ENCODE measurements around the gene SLC13A3. TPM values are rescaled to one million over a fixed set of nuclear protein-coding genes. Genes with fewer than 3 reads are reported as not detected.

The SLC13A3 gene
- total and polyA plus RNA-seq, 2 of the 4 experiments (the other 2 are of a cell fraction), result 2.5 to 4.2 TPM

GRCh38 chr20:46602429-46602828 is 48.8 kb downstream of the SLC13A3 start:
- POLR2A ChIA-PET (ENCODE audit: unreplicated experiment), result no interaction called here

More at GRCh38 chr20:46602429-46602828, 48.8 kb downstream of the SLC13A3 start:
- Histone ChIP-seq H3K4me3 (ENCODE audit: insufficient read depth, low read depth, low read length) (no peak overlapping the region), H3K4ac (ENCODE audit: low read depth, low read length) (no peak overlapping the region), H3K9me3 (ENCODE audit: control insufficient read depth, insufficient read depth, low read length) (no peaks in the 10 kb centered on the region), H3K23ac (ENCODE audit: low read depth, low read length) (no peak overlapping the region), H4K5ac (ENCODE audit: low read depth, low read length) (no peak overlapping the region), H2AFZ (replicated peaks; ENCODE audit: low read length, poor library complexity) (no peak overlapping the region), H3K9me1 (ENCODE audit: insufficient read depth, low read length) (no peaks in the 10 kb centered on the region), H2AK5ac (ENCODE audit: low read depth, low read length) (no peak overlapping the region), H4K91ac (ENCODE audit: insufficient read depth, low read depth, low read length) (no peak overlapping the region), H3K4me2 (ENCODE audit: low read depth, low read length) (no peak overlapping the region), H2BK5ac (ENCODE audit: low read depth, low read length, poor library complexity, severe bottlenecking) (no peak overlapping the region), H2AK9ac (replicated peaks; ENCODE audit: low read depth, low read length, poor library complexity) (no peak overlapping the region), H3K14ac (replicated peaks; ENCODE audit: low read depth, low read length) (no peak overlapping the region), H2BK120ac (ENCODE audit: low read depth, low read length) (no peak overlapping the region), H4K8ac (ENCODE audit: low read depth in 2 of 2, low read length in 2 of 2) (no peak overlapping the region), H2BK15ac (ENCODE audit: low read depth, low read length) (no peak overlapping the region), H3K27me3 (ENCODE audit: control insufficient read depth, insufficient read depth, low read length) (no peaks in the 10 kb centered on the region), H3K9ac (ENCODE audit: low read depth, low read length) (no peak overlapping the region), H3K36me3 (ENCODE audit: control insufficient read depth, insufficient read depth, low read length) (no peaks in the 10 kb centered on the region), H3K79me1 (ENCODE audit: low read depth in 1 of 2, low read length in 2 of 2) (no peaks in the 10 kb centered on the region), H4K20me1 (ENCODE audit: insufficient read depth, low read length) (no peaks in the 10 kb centered on the region), H2BK20ac (ENCODE audit: low read depth, low read length) (no peak overlapping the region), H3K4me1 (ENCODE audit: control insufficient read depth, insufficient read depth, low read length) (no peaks in the 10 kb centered on the region), H3K56ac (ENCODE audit: extremely low read depth, insufficient read depth, low read length) (no peak overlapping the region), H3K18ac (ENCODE audit: low read depth, low read length) (no peak overlapping the region), H3K27ac (ENCODE audit: insufficient read depth, low read length) (no peak overlapping the region)
- no peak for TF ChIP-seq MAFK (IDR thresholded peaks at IDR 0.05; ENCODE audit: low read depth, low read length)
- no peak for TF ChIP-seq SMC3 (IDR thresholded peaks at IDR 0.05; ENCODE audit: low read depth, low read length)
- no peak for TF ChIP-seq USF2 (IDR thresholded peaks at IDR 0.05; ENCODE audit: low read depth, low read length)
- no peak for TF ChIP-seq RFX5 (IDR thresholded peaks at IDR 0.05; ENCODE audit: low read depth, low read length)
- TF ChIP-seq MXI1 (IDR thresholded peaks at IDR 0.05; ENCODE audit: borderline replicate concordance, low read depth, low read length), result no peak
- no peak for TF ChIP-seq CTCF (conservative IDR thresholded peaks at IDR 0.05; ENCODE audit: low read depth, low read length)
- TF ChIP-seq FOS (IDR thresholded peaks at IDR 0.05; ENCODE audit: low read depth, low read length), result no peak
- no peak for TF ChIP-seq CHD1 (IDR thresholded peaks at IDR 0.05; ENCODE audit: low read depth, low read length)
- TF ChIP-seq RAD21 (IDR thresholded peaks at IDR 0.05; ENCODE audit: low read length), result no peak
- CTCF ChIA-PET, result interaction anchor here (1.1 kb wide), 1 partner anchor 10 kb away, joined by 3 read pairs; no protein-coding TSS in a partner anchor
- DNase-seq (no peak), ATAC-seq (ENCODE audit: low read depth) (no peak)
- BruUV-seq (replicated peaks), result no TSS peak
- intact Hi-C loops (cut with micrococcal nuclease), result no loop called here
- dilution Hi-C loops (cut with HindIII; ENCODE audit: low sequenced_read_pairs, unreplicated experiment), result no loop called here
- in situ Hi-C loops (cut with MboI; ENCODE audit: low sequenced_read_pairs), result no loop called here
- no CpG with 5 or more reads among the region's 2 CpGs for WGBS, 2 experiments (ENCODE audit: extremely low coverage in 2 of 2, insufficient read length in 1 of 2)
